GM12878 (cell line): ENCODE data around the gene AKT1.

ENCODE experiments used
- BHLHE40 ChIP-seq, 2 experiments: fragments of 450-650 bp in 1 of 2; IDR thresholded peaks; 2 replicates each; pipeline ENCODE4 v1.6.1; 2011 to 2017; ENCODE audit warnings: low read depth in 2 of 2, borderline replicate concordance in 1 of 2, improper control_type of control experiment in 1 of 2, low read length in 1 of 2, mild to moderate bottlenecking in 1 of 2
- CBX3 ChIP-seq: fragments of 200-600 bp; sonication (generic); IDR thresholded peaks from 2 replicates; pipeline ENCODE4 v1.6.1; 2016; ENCODE audit warnings: low read depth, borderline replicate concordance
- ESRRA ChIP-seq: IDR thresholded peaks from 2 replicates; pipeline ENCODE4 v1.6.1; 2012; ENCODE audit warnings: mild to moderate bottlenecking, low read length, improper control_type of control experiment
- NBN ChIP-seq: fragments of 450-650 bp; IDR thresholded peaks from 2 replicates; pipeline ENCODE4 v1.6.1; 2016
- POLR2A ChIP-seq: IDR thresholded peaks from 2 replicates; pipeline ENCODE4 v1.6.1; 2011; ENCODE audit warnings: low read depth, mild to moderate bottlenecking, low read length
- POLR2AphosphoS5 ChIP-seq: IDR thresholded peaks from 2 replicates; pipeline ENCODE4 v1.6.1; 2011; ENCODE audit warnings: mild to moderate bottlenecking, low read length, inconsistent platforms
- RAD21 ChIP-seq: IDR thresholded peaks from 2 replicates; pipeline ENCODE4 v1.6.1; 2011; ENCODE audit warnings: mild to moderate bottlenecking, low read depth, low read length, moderate library complexity; ENCODE audit not compliant: insufficient read depth
- TAF1 ChIP-seq: IDR thresholded peaks from 2 replicates; pipeline ENCODE4 v1.6.1; 2011; ENCODE audit warnings: mild to moderate bottlenecking, low read depth, low read length, borderline replicate concordance
- TARDBP ChIP-seq: IDR thresholded peaks from 2 replicates; pipeline ENCODE4 v1.6.1; 2016; ENCODE audit warnings: borderline replicate concordance
- TCF7 ChIP-seq: IDR thresholded peaks from 2 replicates; pipeline ENCODE4 v1.6.1; 2014; ENCODE audit warnings: antibody characterized with exemption, borderline replicate concordance
- USF2 ChIP-seq: IDR thresholded peaks from 2 replicates; pipeline ENCODE4 v1.6.1; 2011; ENCODE audit warnings: low read depth, low read length, improper control_type of control experiment, borderline replicate concordance
- TF ChIP-seq, protein P1 (sequence below), 3 experiments: IDR thresholded peaks in 2 of 3; conservative IDR thresholded peaks in 1 of 3; 2 replicates each; pipeline ENCODE4 v1.5.1; 2011; ENCODE audit warnings: low read depth in 3 of 3, low read length in 3 of 3, mild to moderate bottlenecking in 3 of 3, control low read depth in 2 of 3, moderate library complexity in 2 of 3, inconsistent platforms in 1 of 3, mixed read lengths in 1 of 3; ENCODE audit not compliant: control insufficient read depth in 2 of 3, insufficient read depth in 1 of 3; ENCODE audit errors: extremely low read depth in 1 of 3

DNA sequence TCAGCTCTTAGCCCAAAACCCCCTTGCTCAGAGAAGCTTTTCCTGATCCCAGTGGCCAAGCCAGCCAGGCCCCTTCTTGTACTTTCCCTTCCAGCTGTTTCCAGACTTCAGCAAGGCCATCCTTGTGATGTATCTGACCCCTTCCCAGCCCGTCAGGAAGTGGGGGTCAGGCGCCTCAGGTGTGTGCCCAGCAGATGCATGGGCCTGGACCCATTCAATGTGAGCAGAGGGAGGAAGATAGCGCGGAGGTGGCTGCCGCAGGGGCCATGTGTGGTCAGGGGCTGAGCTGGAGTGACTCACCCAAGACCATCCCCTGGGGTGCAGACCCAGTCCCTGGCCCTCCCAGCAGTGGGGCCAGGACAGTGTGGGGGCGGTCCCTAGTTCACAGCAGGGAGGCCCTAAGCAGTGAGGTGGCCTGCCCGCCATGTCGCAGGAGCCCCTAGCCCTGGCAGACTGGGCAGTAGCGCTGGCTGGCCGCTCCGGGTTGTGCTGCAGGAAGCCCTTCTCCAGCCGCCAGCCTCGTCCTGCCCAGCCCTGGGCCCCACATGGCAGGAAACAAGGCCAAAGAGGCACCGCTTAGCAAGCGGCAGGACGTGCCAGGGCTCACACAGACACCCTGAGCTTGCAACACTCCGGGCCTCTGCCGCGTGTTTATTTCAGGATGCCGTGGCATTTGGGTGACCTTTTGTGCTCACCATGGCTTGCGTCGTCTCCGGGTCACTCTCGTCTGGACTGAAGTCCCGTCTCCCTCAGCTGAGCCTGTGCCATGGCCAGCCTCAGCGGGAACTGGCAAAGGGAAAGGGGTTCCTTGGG, 59.5 kb downstream of the AKT1 start:
- TF ChIP-seq, protein P1, sequence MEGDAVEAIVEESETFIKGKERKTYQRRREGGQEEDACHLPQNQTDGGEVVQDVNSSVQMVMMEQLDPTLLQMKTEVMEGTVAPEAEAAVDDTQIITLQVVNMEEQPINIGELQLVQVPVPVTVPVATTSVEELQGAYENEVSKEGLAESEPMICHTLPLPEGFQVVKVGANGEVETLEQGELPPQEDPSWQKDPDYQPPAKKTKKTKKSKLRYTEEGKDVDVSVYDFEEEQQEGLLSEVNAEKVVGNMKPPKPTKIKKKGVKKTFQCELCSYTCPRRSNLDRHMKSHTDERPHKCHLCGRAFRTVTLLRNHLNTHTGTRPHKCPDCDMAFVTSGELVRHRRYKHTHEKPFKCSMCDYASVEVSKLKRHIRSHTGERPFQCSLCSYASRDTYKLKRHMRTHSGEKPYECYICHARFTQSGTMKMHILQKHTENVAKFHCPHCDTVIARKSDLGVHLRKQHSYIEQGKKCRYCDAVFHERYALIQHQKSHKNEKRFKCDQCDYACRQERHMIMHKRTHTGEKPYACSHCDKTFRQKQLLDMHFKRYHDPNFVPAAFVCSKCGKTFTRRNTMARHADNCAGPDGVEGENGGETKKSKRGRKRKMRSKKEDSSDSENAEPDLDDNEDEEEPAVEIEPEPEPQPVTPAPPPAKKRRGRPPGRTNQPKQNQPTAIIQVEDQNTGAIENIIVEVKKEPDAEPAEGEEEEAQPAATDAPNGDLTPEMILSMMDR (IDR thresholded peaks at IDR 0.05 in 2 of 3, conservative IDR thresholded peaks at IDR 0.05 in 1 of 3; ENCODE audit: control insufficient read depth in 2 of 3, extremely low read depth in 1 of 3, insufficient read depth in 1 of 3, low read depth in 3 of 3, low read length in 3 of 3) = no peak
- no peak for TF ChIP-seq NBN
- no peak for TF ChIP-seq TARDBP
- no peak for TF ChIP-seq BHLHE40 (IDR thresholded peaks at IDR 0.05; ENCODE audit: borderline replicate concordance in 1 of 2, low read depth in 2 of 2, low read length in 1 of 2)
- TF ChIP-seq CBX3 = no peak
- no peak for TF ChIP-seq TAF1
- TF ChIP-seq RAD21 = no peak
- no peak for TF ChIP-seq USF2
- TF ChIP-seq TCF7 = no peak
- no peak for TF ChIP-seq POLR2AphosphoS5
- TF ChIP-seq POLR2A = no peak
- no peak for TF ChIP-seq ESRRA
